ENCODE results near the gene SIRT3.
"Not testable (repeated sequence)": the region's sequence is repeated elsewhere in the genome, so short reads cannot be mapped to it uniquely, and the experiment has no call there.

DNA sequence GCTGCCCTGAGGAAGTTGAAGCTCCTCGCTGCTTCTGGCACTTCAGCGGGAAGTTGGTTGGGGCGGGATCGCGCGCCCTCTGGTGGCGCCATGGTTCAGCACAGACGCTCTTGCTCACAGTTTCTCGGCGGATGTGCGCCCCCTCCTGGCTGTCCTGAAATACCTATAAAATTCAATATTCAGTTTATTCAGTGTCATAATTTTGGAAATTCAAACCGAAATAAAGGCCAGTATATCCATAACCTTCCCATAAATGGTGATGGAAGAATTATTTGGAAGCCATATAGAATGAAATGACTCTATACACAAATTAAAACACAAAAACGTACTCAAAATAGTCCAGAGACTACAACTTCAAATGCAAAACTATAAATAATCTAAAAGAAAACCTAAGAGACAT is 55.9 kb downstream of the SIRT3 start:
- peak in 7 of 12 donors; percentile 18 to 40 (median 35) for TF ChIP-seq CTCF (IDR thresholded peaks at IDR 0.05)
- not testable (repeated sequence) for TF ChIP-seq POLR2A (IDR thresholded peaks at IDR 0.05)

All from heart left ventricle (tissue), 13 donors.